H1 (cell line): ENCODE results near the gene ZNF133. TPM values are rescaled to one million over a fixed set of nuclear protein-coding genes. Genes with fewer than 3 reads are reported as not detected.
"Not testable (repeated sequence)": the region's sequence is repeated elsewhere in the genome, so short reads cannot be mapped to it uniquely, and the experiment has no call there.

Experiments
- CTCF ChIA-PET: fragments of 300-600 bp; sonication (Branson Sonifier 250); formaldehyde crosslinking; loops from one replicate; lab custom pipeline; 2021; ENCODE audit not compliant: partially characterized antibody; lab: Charles Lee
- POLR2A ChIA-PET: fragments of 300-600 bp; sonication (Branson Sonifier 250); formaldehyde crosslinking; loops from one replicate; lab custom pipeline; 2021; ENCODE audit warnings: inconsistent platforms; ENCODE audit not compliant: partially characterized antibody; lab: Charles Lee
- DNase-seq, 2 experiments: peaks; one replicate each; pipeline versions ENCODE4 v3.0.0 to v3.0.0-alpha.2; 2010 to 2022; ENCODE audit warnings: low spot score in 2 of 2, low read depth in 1 of 2, mixed read lengths in 1 of 2
- FAIRE-seq: peaks from 2 replicates; lab custom pipeline; 2011; peaks lifted over from hg19 to GRCh38; lab: Jason Lieb, UNC
- H2AFZ ChIP-seq: 2 replicates; pipeline ENCODE4 v1.8.1; 2012; ENCODE audit warnings: low read length, inconsistent platforms
- H2AK5ac ChIP-seq: 2 replicates; pipeline ENCODE4 v1.6.1; 2013; ENCODE audit warnings: low read depth, low read length
- H2BK120ac ChIP-seq: replicated peaks from 2 replicates; pipeline ENCODE3; 2013; ENCODE audit warnings: low read depth, low read length, inconsistent platforms
- H2BK12ac ChIP-seq: 2 replicates; pipeline ENCODE4 v1.6.1; 2013; ENCODE audit warnings: low read depth, low read length
- H2BK15ac ChIP-seq: 2 replicates; pipeline ENCODE4 v1.6.1; 2013; ENCODE audit warnings: low read length
- H2BK20ac ChIP-seq: 2 replicates; pipeline ENCODE4 v1.6.1; 2013; ENCODE audit warnings: low read length
- H2BK5ac ChIP-seq: 2 replicates; pipeline ENCODE4 v1.6.1; 2013; ENCODE audit warnings: low read depth, low read length
- H3K14ac ChIP-seq: 2 replicates; pipeline ENCODE4 v1.6.1; 2013; ENCODE audit warnings: inconsistent platforms; ENCODE audit not compliant: insufficient read length
- H3K18ac ChIP-seq: 2 replicates; pipeline ENCODE4 v1.6.1; 2013; ENCODE audit warnings: low read length; ENCODE audit errors: extremely low read depth
- H3K23ac ChIP-seq: 2 replicates; pipeline ENCODE4 v1.6.1; 2013; ENCODE audit warnings: inconsistent platforms; ENCODE audit not compliant: insufficient read length
- H3K23me2 ChIP-seq: 2 replicates; pipeline ENCODE4 v1.6.1; 2013; ENCODE audit warnings: low read depth, low read length
- H3K27ac ChIP-seq: 2 replicates; pipeline ENCODE4 v1.6.1; 2011; ENCODE audit warnings: low read depth, low read length, inconsistent platforms
- H3K27me3 ChIP-seq, 4 experiments: replicated peaks in 1 of 4; 1 replicate in 1 of 4; 2 replicates in 3 of 4; pipeline versions ENCODE4 v1.6.1 to v1.8.1; 2011 to 2013; ENCODE audit warnings: low read length in 3 of 4, mild to moderate bottlenecking in 3 of 4, inconsistent platforms in 2 of 4, mixed read lengths in 2 of 4, moderate library complexity in 1 of 4; ENCODE audit not compliant: control insufficient read depth in 3 of 4, insufficient read depth in 3 of 4; ENCODE audit errors: extremely low read depth in 1 of 4
- H3K36me3 ChIP-seq, 4 experiments: 2 replicates each; pipeline versions ENCODE4 v1.6.1 to v1.8.1; 2011 to 2013; ENCODE audit warnings: mild to moderate bottlenecking in 4 of 4, low read length in 3 of 4, moderate library complexity in 2 of 4, control low read depth in 1 of 4, inconsistent platforms in 1 of 4; ENCODE audit not compliant: insufficient read depth in 4 of 4, control insufficient read depth in 2 of 4
- H3K4ac ChIP-seq: replicated peaks from 2 replicates; pipeline ENCODE3; 2013; ENCODE audit warnings: low read length, low read depth, mixed read lengths, inconsistent platforms; ENCODE audit not compliant: insufficient read length
- H3K4me1 ChIP-seq, 4 experiments: replicated peaks in 1 of 4; 1 replicate in 1 of 4; 2 replicates in 3 of 4; pipeline versions ENCODE4 v1.6.1 to v1.8.1; 2011 to 2013; ENCODE audit warnings: low read length in 3 of 4, inconsistent platforms in 2 of 4, mixed read lengths in 1 of 4; ENCODE audit not compliant: insufficient read depth in 4 of 4, control insufficient read depth in 3 of 4
- H3K4me2 ChIP-seq, 2 experiments: 2 replicates each; pipeline versions ENCODE4 v1.6.1 to v1.8.1; 2011 to 2013; ENCODE audit warnings: low read depth in 2 of 2, low read length in 2 of 2, control low read depth in 1 of 2, inconsistent platforms in 1 of 2, mild to moderate bottlenecking in 1 of 2; ENCODE audit not compliant: insufficient read depth in 1 of 2
- H3K4me3 ChIP-seq, 4 experiments: fragments of 200-600, 300-600 bp in 1 of 4; sonication (generic), shearing (Covaris generic), sonication (Bioruptor Twin) in 1 of 4; 2 replicates each; pipeline versions ENCODE4 v1.5.1 to v1.8.1; 2011 to 2016; ENCODE audit warnings: low read length in 4 of 4, low read depth in 3 of 4, control low read depth in 2 of 4, inconsistent platforms in 2 of 4, mild to moderate bottlenecking in 2 of 4, mixed read lengths in 1 of 4, moderate library complexity in 1 of 4; ENCODE audit not compliant: insufficient read depth in 2 of 4; ENCODE audit errors: extremely low read depth in 1 of 4
- H3K56ac ChIP-seq: replicated peaks from 2 replicates; pipeline ENCODE3; 2013; ENCODE audit warnings: low read depth, mild to moderate bottlenecking, mixed read lengths, low read length, inconsistent platforms; ENCODE audit not compliant: insufficient read length
- H3K79me1 ChIP-seq: 2 replicates; pipeline ENCODE4 v1.6.1; 2013; ENCODE audit warnings: low read depth, low read length, control low read depth
- H3K79me2 ChIP-seq, 2 experiments: 2 replicates each; pipeline versions ENCODE4 v1.6.1 to v1.8.1; 2012 to 2013; ENCODE audit warnings: low read length in 2 of 2, mild to moderate bottlenecking in 2 of 2, inconsistent platforms in 1 of 2; ENCODE audit not compliant: insufficient read depth in 2 of 2, control insufficient read depth in 1 of 2
- H3K9ac ChIP-seq, 4 experiments: replicated peaks in 1 of 4; 1 replicate in 1 of 4; 2 replicates in 3 of 4; pipeline versions ENCODE4 v1.6.1 to v1.8.1; 2011 to 2013; ENCODE audit warnings: low read depth in 3 of 4, low read length in 3 of 4, control low read depth in 2 of 4, mild to moderate bottlenecking in 2 of 4, moderate library complexity in 2 of 4, inconsistent platforms in 1 of 4; ENCODE audit errors: extremely low read depth in 1 of 4
- H3K9me3 ChIP-seq, 2 experiments: 2 replicates each; pipeline versions ENCODE4 v1.6.1 to v1.8.1; 2012 to 2013; ENCODE audit warnings: mild to moderate bottlenecking in 2 of 2, moderate library complexity in 2 of 2, control low read depth in 1 of 2, inconsistent platforms in 1 of 2, low read depth in 1 of 2, low read length in 1 of 2, mixed read lengths in 1 of 2; ENCODE audit not compliant: insufficient read depth in 2 of 2
- H4K20me1 ChIP-seq, 2 experiments: replicated peaks in 1 of 2; 2 replicates each; pipeline versions ENCODE3 to v1.8.1; 2011 to 2013; ENCODE audit warnings: inconsistent platforms in 2 of 2, low read length in 2 of 2, mild to moderate bottlenecking in 1 of 2; ENCODE audit not compliant: insufficient read depth in 2 of 2, control insufficient read depth in 1 of 2
- H4K5ac ChIP-seq: 2 replicates; pipeline ENCODE4 v1.6.1; 2013; ENCODE audit warnings: low read length, low read depth, mixed read lengths, inconsistent platforms; ENCODE audit not compliant: insufficient read length
- H4K8ac ChIP-seq: 2 replicates; pipeline ENCODE4 v1.8.0; 2013; ENCODE audit warnings: mild to moderate bottlenecking, moderate library complexity, low read length, inconsistent platforms; ENCODE audit not compliant: insufficient read depth; ENCODE audit errors: extremely low read depth
- H4K91ac ChIP-seq: replicated peaks from 2 replicates; pipeline ENCODE3; 2013; ENCODE audit warnings: low read length, mixed read lengths, inconsistent platforms; ENCODE audit not compliant: insufficient read length
- WGBS, 2 experiments: shearing (Covaris generic) in 1 of 2; methylation state at CpG; one replicate each; pipeline versions ENCODE4 v1.1.6 to v1.1.7; 2013 to 2015; ENCODE audit warnings: low lambda C conversion rate in 2 of 2, mixed read lengths in 2 of 2, inconsistent platforms in 1 of 2, low coverage in 1 of 2, missing lambda C conversion rate in 1 of 2; ENCODE audit not compliant: insufficient replicate concordance in 2 of 2, insufficient coverage in 1 of 2, insufficient read length in 1 of 2; ENCODE audit errors: extremely low coverage in 1 of 2, missing lambda C conversion rate in 1 of 2; 5-methylcytosine and 5-hydroxymethylcytosine counted together
- polyA plus RNA-seq, 7 experiments: library from polyadenylated mRNA; depleted of rRNA in 3 of 7; stranded (reverse) in 5 of 7; unstranded in 2 of 7; fragments of >200 nt in 5 of 7; fragments of 200-250 nt in 2 of 7; gene quantifications; 1 replicate in 5 of 7; 2 replicates in 1 of 7; 4 replicates in 1 of 7; pipeline versions ENCODE4 v1.2.1 to v1.2.3, GENCODE V29; 2011 to 2013; ENCODE audit warnings: missing spikeins in 2 of 7, mixed read lengths in 2 of 7
- total RNA-seq: library from RNA; stranded (reverse); fragmentation: NEBNext Ultra II Directional; extraction: Animal tissue kit (Norgen Biotek cat#: 25700); gene quantifications from 2 replicates; pipeline ENCODE4 v1.2.1, GENCODE V29; 2021

ZNF133 gene
- total and polyA plus RNA-seq, 2 of the 8 experiments (the other 6 are each of a cell fraction or from before 2014, with no cell fraction given): 12.1 to 15.8 TPM

DNA sequence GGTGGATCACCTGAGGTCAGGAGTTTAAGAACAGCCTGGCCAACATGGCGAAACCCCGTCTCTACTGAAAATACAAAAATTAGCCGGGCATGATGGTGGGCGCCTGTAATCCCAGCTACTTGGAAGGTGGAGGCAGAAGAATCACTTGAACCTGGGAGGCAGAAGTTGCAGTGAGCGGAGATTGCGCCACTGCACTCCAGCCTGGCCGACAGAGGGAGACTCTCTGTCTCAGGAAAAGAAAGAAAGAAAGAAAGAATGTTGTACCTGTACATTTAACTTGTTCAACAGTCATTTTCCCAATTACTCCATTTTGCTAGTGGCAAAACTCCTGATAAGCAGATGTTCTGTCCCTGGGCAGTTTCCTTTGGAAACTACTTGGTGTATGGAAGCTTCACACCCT is 12.4 kb upstream of the ZNF133 start:
- H4K20me1 ChIP-seq, H3K4ac ChIP-seq, H4K8ac ChIP-seq, H3K4me2 ChIP-seq, DNase-seq, H4K91ac ChIP-seq, H3K79me1 ChIP-seq, H2BK12ac ChIP-seq, H2BK5ac ChIP-seq, H3K23me2 ChIP-seq, H2AFZ ChIP-seq, H3K36me3 ChIP-seq, H3K9me3 ChIP-seq, H3K9ac ChIP-seq, H2BK20ac ChIP-seq, H3K79me2 ChIP-seq, H3K56ac ChIP-seq, H3K4me3 ChIP-seq, H3K27ac ChIP-seq, H2BK15ac ChIP-seq, H3K23ac ChIP-seq, H4K5ac ChIP-seq, FAIRE-seq, H2AK5ac ChIP-seq, H3K27me3 ChIP-seq, H3K14ac ChIP-seq, H2BK120ac ChIP-seq, H3K4me1 ChIP-seq, H3K18ac ChIP-seq: not testable (repeated sequence)
- ChIA-PET CTCF (interaction anchor here (0.6 to 1.7 kb wide), 19 partner anchors 9 to 238 kb away, joined by 3 to 9 read pairs (median 4); partner anchors contain the start of gene ZNF133), POLR2A (interaction anchor here (1.3 to 2.7 kb wide), 2 partner anchors 12 to 138 kb away, joined by 3 to 10 read pairs; partner anchors contain the start of genes KAT14, PET117 and ZNF133)
- WGBS, 2 experiments: 99% methylated on average over 7 of the region's 7 CpGs; no CpG with 5 or more reads in 1 of the 2 experiments
